Cardiac fibroblast (primary cell): ENCODE data around the gene DLX3.

Experiments used
- DNase-seq, 2 donors: peaks; one replicate each; pipeline versions ENCODE4 v3.0.0 to v3.0.0-alpha.2; 2010; ENCODE audit warnings: low read depth in 2 of 2
- H3K4me3 ChIP-seq, 2 donors: replicated peaks in 1 of 2; 1 replicate in 1 of 2; 2 replicates in 1 of 2; pipeline ENCODE4 v1.5.1; 2011; ENCODE audit warnings: low read depth in 2 of 2, low read length in 2 of 2, mild to moderate bottlenecking in 2 of 2, moderate library complexity in 1 of 2
- CTCF ChIP-seq: IDR thresholded peaks from one replicate; pipeline ENCODE4 v1.5.1; 2011; ENCODE audit warnings: low read depth, mild to moderate bottlenecking, low read length, inconsistent platforms

The DLX3 gene

GRCh38 chr17:49942947-49943346 is 52.1 kb downstream of the DLX3 start:
- no peak overlapping the region for H3K4me3 ChIP-seq
- DNase-seq = no peak
- TF ChIP-seq CTCF = no peak

- no peak for DNase-seq
- no peak overlapping the region for H3K4me3 ChIP-seq
- TF ChIP-seq CTCF = no peak
These were observed 53.6 kb downstream of the DLX3 start for GRCh38 chr17:49941427-49941826.
